Sigmoid colon (tissue), 7 donors: ENCODE results near the gene ARID3C. TPM values are rescaled to one million over a fixed set of nuclear protein-coding genes. Genes with fewer than 3 reads are reported as not detected.

Source experiments
- DNase-seq: peaks from one replicate; pipeline ENCODE4 v3.0.0-alpha.2; 2019
- H3K27ac ChIP-seq, 4 donors: fragments of 200-600 bp; sonication (generic); one replicate each; pipeline ENCODE4 v1.5.1; 2016 to 2019; ENCODE audit warnings: mild to moderate bottlenecking in 1 of 4
- H3K27me3 ChIP-seq, 3 donors: fragments of 200-600 bp; sonication (generic); one replicate each; pipeline ENCODE4 v1.5.1; 2019; ENCODE audit warnings: mild to moderate bottlenecking in 1 of 3
- H3K36me3 ChIP-seq, 4 donors: fragments of 200-600 bp; sonication (generic); one replicate each; pipeline ENCODE4 v1.5.1; 2016 to 2019
- H3K4me1 ChIP-seq, 4 donors: fragments of 200-600 bp; sonication (generic); one replicate each; pipeline ENCODE4 v1.5.1; 2017 to 2019
- H3K4me3 ChIP-seq, 4 donors: fragments of 200-600 bp; sonication (generic); one replicate each; pipeline ENCODE4 v1.5.1; 2017 to 2019; ENCODE audit warnings: mild to moderate bottlenecking in 2 of 4, moderate library complexity in 1 of 4
- H3K9me3 ChIP-seq, 4 donors: fragments of 200-600 bp in 3 of 4; sonication (generic) in 3 of 4; one replicate each; pipeline versions ENCODE4 v1.5.1 to v1.6.1; 2013 to 2019
- CTCF ChIP-seq, 4 experiments: fragments of 450-650 bp in 3 of 4; fragments of 200-600 bp in 1 of 4; IDR thresholded peaks; one replicate each; pipeline ENCODE4 v1.5.1; 2016 to 2019; ENCODE audit warnings: antibody characterized with exemption in 4 of 4, mild to moderate bottlenecking in 3 of 4, moderate library complexity in 2 of 4
- EP300 ChIP-seq, 4 donors: sonication (generic); formaldehyde crosslinking; IDR thresholded peaks; one replicate each; pipeline ENCODE4 v1.6.1; 2017; ENCODE audit warnings: antibody characterized with exemption in 4 of 4
- POLR2A ChIP-seq, 2 donors: fragments of 450-650 bp; IDR thresholded peaks; one replicate each; pipeline ENCODE4 v1.6.1; 2016; ENCODE audit warnings: antibody characterized with exemption in 2 of 2, mild to moderate bottlenecking in 2 of 2, moderate library complexity in 2 of 2
- POLR2AphosphoS5 ChIP-seq, 4 donors: sonication (generic); formaldehyde crosslinking; IDR thresholded peaks; one replicate each; pipeline ENCODE4 v1.6.1; 2017; ENCODE audit warnings: antibody characterized with exemption in 4 of 4
- WGBS, 2 donors: extraction: QIAGEN DNeasy Blood & Tissue Kit; methylation state at CpG; one replicate each; pipeline ENCODE4 v1.1.7; 2013; 5-methylcytosine and 5-hydroxymethylcytosine counted together
- intact Hi-C: fragments of 100-400 bp; cut with DNase I; formaldehyde crosslinking; loops from one replicate; pipeline ENCODE4 v1.15.1; 2023
- polyA plus RNA-seq, 3 donors: library from polyadenylated mRNA; stranded (reverse); fragments of 200-250 nt; gene quantifications; one replicate each; pipeline ENCODE4 v1.2.3, GENCODE V29; 2013
- total RNA-seq, 4 donors: library from RNA; depleted of rRNA; stranded (reverse); fragments of >200 nt; gene quantifications; one replicate each; pipeline ENCODE4 v1.1.0, GENCODE V29; 2016
- donor health status: healthy with polysubstance abuse.
- donor health status: Bipolar disorder and iron deficiency.
- donor health status: healthy.

ARID3C gene
- total and polyA plus RNA-seq, 7 donors: 0.06 TPM; not detected in 6

GRCh38 chr9:34634551-34635248, 5.8 kb upstream of the ARID3C start:
- TF ChIP-seq CTCF (IDR thresholded peaks at IDR 0.05) (no peak), POLR2A (IDR thresholded peaks at IDR 0.05) (no peak), EP300 (IDR thresholded peaks at IDR 0.05) (no peak), POLR2AphosphoS5 (IDR thresholded peaks at IDR 0.05) (no peak)
- Histone ChIP-seq H3K9me3 (no peaks in the 10 kb centered on the region), H3K36me3 (peaks cover 0 to 12% (median 3%) of the 10 kb centered on the region in 4 donors), H3K4me1 (peaks cover 0 to 33% (median 30%) of the 10 kb centered on the region in 4 donors), H3K4me3 (no peak overlapping the region), H3K27ac (no peak overlapping the region), H3K27me3 (peaks cover under 1 to 5% (median under 1%) of the 10 kb centered on the region in 3 donors)
- intact Hi-C loops: loop anchor here (1.0 kb wide), 1 partner anchor 22 kb away; the partner anchor contains the start of gene RPP25L
- DNase-seq: no peak
- WGBS, 2 donors: 87 to 92% methylated on average over 3 of the region's 3 CpGs

GRCh38 chr9:34633851-34634550, 5.1 kb upstream of the ARID3C start:
- peak; percentile 79 for DNase-seq
- Histone ChIP-seq H3K9me3 (no peaks in the 10 kb centered on the region), H3K36me3 (peaks cover 0 to 12% (median 3%) of the 10 kb centered on the region in 4 donors), H3K27ac (no peak overlapping the region), H3K27me3 (peaks cover 7 to 12% (median 8%) of the 10 kb centered on the region in 3 donors), H3K4me1 (peaks cover 0 to 38% (median 35%) of the 10 kb centered on the region in 4 donors), H3K4me3 (no peak overlapping the region)
- intact Hi-C loops: loop anchor here (1.0 kb wide), 1 partner anchor 22 kb away; the partner anchor contains the start of gene RPP25L
- WGBS, 2 donors: 21 to 25% methylated on average over 3 of the region's 3 CpGs
- TF ChIP-seq CTCF (IDR thresholded peaks at IDR 0.05) (peak; percentile 77 to 83 (median 81)), POLR2AphosphoS5 (IDR thresholded peaks at IDR 0.05) (no peak)

GRCh38 chr9:34633166-34633565, 4.3 kb upstream of the ARID3C start:
- Histone ChIP-seq H3K9me3 (no peaks in the 10 kb centered on the region), H3K27ac (no peak overlapping the region), H3K4me1 (peaks cover 0 to 41% (median 38%) of the 10 kb centered on the region in 4 donors), H3K27me3 (peaks cover 12 to 20% (median 14%) of the 10 kb centered on the region in 3 donors), H3K36me3 (peaks cover 0 to 12% (median 3%) of the 10 kb centered on the region in 4 donors), H3K4me3 (no peak overlapping the region)
- DNase-seq: no peak
- TF ChIP-seq POLR2A (IDR thresholded peaks at IDR 0.05) (no peak), CTCF (IDR thresholded peaks at IDR 0.05) (no peak), POLR2AphosphoS5 (IDR thresholded peaks at IDR 0.05) (no peak)
- intact Hi-C loops: no loop called here
- 64 to 70% methylated on average over 5 of the region's 5 CpGs for WGBS, 2 donors

GRCh38 chr9:34630402-34631154, 1.7 kb upstream of the ARID3C start:
- no peak overlapping the region for H3K4me3 ChIP-seq
- peaks cover 31 to 46% (median 40%) of the 10 kb centered on the region in 3 donors for H3K27me3 ChIP-seq
- intact Hi-C loops: no loop called here
- no peak for DNase-seq
- peaks cover 0 to 8% (median 2%) of the 10 kb centered on the region in 4 donors for H3K36me3 ChIP-seq
- H3K9me3 ChIP-seq: no peaks in the 10 kb centered on the region
- 15 to 39% methylated on average over 5 of the region's 5 CpGs for WGBS, 2 donors
- peaks cover 0 to 23% (median 18%) of the 10 kb centered on the region in 4 donors for H3K4me1 ChIP-seq
- TF ChIP-seq EP300 (IDR thresholded peaks at IDR 0.05) (no peak), CTCF (IDR thresholded peaks at IDR 0.05) (no peak), POLR2A (IDR thresholded peaks at IDR 0.05) (no peak), POLR2AphosphoS5 (IDR thresholded peaks at IDR 0.05) (no peak)
- no peak overlapping the region for H3K27ac ChIP-seq
